Adrenal gland (tissue), 12 donors: Measurements from ENCODE around the gene TEX2. TPM values are rescaled to one million over a fixed set of nuclear protein-coding genes. Genes with fewer than 3 reads are reported as not detected.

Source experiments
- DNase-seq, 7 donors: peaks; one replicate each; pipeline ENCODE4 v3.0.0-alpha.2; 2019 to 2020
- H3K27ac ChIP-seq, 5 donors: fragments of 200-600 bp; sonication (generic) in 4 of 5; 1 replicate in 3 of 5; 2 replicates in 2 of 5; pipeline versions ENCODE4 v1.5.1 to v1.8.0; 2016 to 2020; ENCODE audit warnings: mild to moderate bottlenecking in 1 of 5
- H3K27me3 ChIP-seq: fragments of 200-600 bp; 2 replicates; pipeline ENCODE4 v1.8.0; 2021
- H3K36me3 ChIP-seq, 2 donors: fragments of 200-600 bp; replicated peaks in 1 of 2; 1 replicate in 1 of 2; 2 replicates in 1 of 2; pipeline versions ENCODE4 v1.5.1 to v1.8.0; 2018 to 2022
- H3K4me1 ChIP-seq, 2 donors: fragments of 200-600 bp; replicated peaks in 1 of 2; 1 replicate in 1 of 2; 2 replicates in 1 of 2; pipeline versions ENCODE4 v1.5.1 to v1.8.0; 2018 to 2021
- H3K4me3 ChIP-seq, 4 donors: fragments of 200-600 bp; sonication (generic) in 3 of 4; one replicate each; pipeline ENCODE4 v1.5.1; 2016 to 2018
- H3K9me3 ChIP-seq, 3 donors: fragments of 200-600 bp; sonication (generic) in 1 of 3; replicated peaks in 1 of 3; 1 replicate in 2 of 3; 2 replicates in 1 of 3; pipeline versions ENCODE4 v1.5.1 to v1.8.0; 2016 to 2021
- POLR2A ChIP-seq, 2 donors: fragments of 450-650 bp; IDR thresholded peaks; one replicate each; pipeline ENCODE4 v1.6.1; 2017; ENCODE audit warnings: antibody characterized with exemption in 2 of 2, mild to moderate bottlenecking in 2 of 2, moderate library complexity in 1 of 2
- WGBS, 4 donors: extraction: QIAGEN DNeasy Blood & Tissue Kit in 2 of 4; methylation state at CpG; one replicate each; pipeline versions ENCODE4 v1.1.5 to v1.1.7; 2013 to 2017; 5-methylcytosine and 5-hydroxymethylcytosine counted together
- intact Hi-C, 2 donors: fragments of 100-400 bp; cut with DNase I; formaldehyde crosslinking; loops; one replicate each; pipeline versions ENCODE4 v1.14.1 to v1.15.0; 2022 to 2023
- polyA plus RNA-seq, 3 donors: library from polyadenylated mRNA; stranded (reverse); fragments of 200-250 nt in 2 of 3; fragments of 350-450 nt in 1 of 3; fragmentation: Illumina TruSeq in 1 of 3; extraction: RNeasy Lipid Tissue Mini Kit (QIAGEN cat#74804) in 1 of 3; gene quantifications; one replicate each; pipeline ENCODE4 v1.2.3, GENCODE V29; 2013 to 2014
- total RNA-seq, 9 donors: library from RNA; depleted of rRNA in 4 of 9; stranded (reverse); fragments of >200 nt in 4 of 9; fragments of 120-200 nt in 1 of 9; fragmentation: NEBNext Ultra II Directional in 1 of 9; extraction: Animal tissue kit (Norgen Biotek cat#: 25700) in 1 of 9; gene quantifications; one replicate each; pipeline versions ENCODE4 v1.1.0 to v1.2.4, GENCODE V29; 2013 to 2023
- TF ChIP-seq, protein P1 (sequence below), 6 experiments: fragments of 450-650 bp in 4 of 6; fragments of 200-600 bp in 2 of 6; sonication (generic) in 1 of 6; IDR thresholded peaks; 1 replicate in 5 of 6; 2 replicates in 1 of 6; pipeline versions ENCODE4 v1.5.1 to v1.8.0; 2016 to 2021; ENCODE audit warnings: antibody characterized with exemption in 6 of 6, mild to moderate bottlenecking in 2 of 6, moderate library complexity in 1 of 6
- donor health status: healthy with polysubstance abuse.
- donor health status: Bipolar disorder and iron deficiency.
- donor health status: DM: yes; HTN: yes; CAD: no.
- donor health status: DM: no; HTN: no; CAD: no.
- donor health status: DM: no; HTN: no; CAD: no.
- donor health status: DM: yes; HTN: yes; CAD: no.

The TEX2 gene
- total and polyA plus RNA-seq, 12 donors = 12.0 to 91.5 (median 62.5) TPM

DNA sequence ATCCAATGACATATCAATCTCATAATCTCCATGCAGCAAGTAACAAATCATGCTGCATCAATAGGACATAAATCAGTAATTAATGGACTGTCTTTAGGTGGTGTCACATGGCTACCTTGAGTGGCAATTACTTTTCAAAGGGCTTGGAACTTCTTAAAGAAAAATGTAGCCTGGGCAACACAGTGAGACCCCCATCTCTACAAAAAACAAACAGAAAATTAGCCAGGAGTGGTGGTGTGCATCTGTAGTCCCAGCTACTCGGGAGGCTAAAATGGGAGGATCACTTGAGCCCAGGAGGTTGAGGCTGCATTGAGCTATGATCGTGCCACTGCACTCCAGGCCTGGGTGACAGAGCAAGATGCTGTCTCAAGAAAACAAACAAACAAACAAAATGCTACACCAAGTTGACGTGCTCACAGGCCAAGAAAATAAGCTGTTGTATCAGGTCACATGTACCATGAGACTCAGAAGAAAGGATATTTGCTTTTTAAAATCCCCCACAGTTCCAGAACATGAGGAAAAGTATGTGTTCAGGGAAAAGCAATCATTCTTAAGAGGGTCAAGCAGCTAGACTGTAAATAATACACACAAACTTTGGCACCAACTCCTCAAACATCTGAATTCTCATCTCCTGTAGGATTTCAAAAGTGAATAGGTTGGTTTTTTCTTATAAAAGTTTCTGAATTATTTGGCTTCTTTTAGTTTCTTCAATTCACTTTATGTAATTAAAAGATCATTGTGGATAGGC is 109.3 kb downstream of the TEX2 start:
- peaks cover 21 to 46% of the 10 kb centered on the region in 2 donors for H3K4me1 ChIP-seq
- no peaks in the 10 kb centered on the region for H3K9me3 ChIP-seq
- peak in 3 of 7 donors; percentile 8 to 42 (median 11) for DNase-seq
- H3K27ac ChIP-seq = peak overlapping the region in 1 of 5 donors; percentile 92
- H3K4me3 ChIP-seq = no peak overlapping the region
- no peak for TF ChIP-seq POLR2A (IDR thresholded peaks at IDR 0.05)
- TF ChIP-seq, protein P1, sequence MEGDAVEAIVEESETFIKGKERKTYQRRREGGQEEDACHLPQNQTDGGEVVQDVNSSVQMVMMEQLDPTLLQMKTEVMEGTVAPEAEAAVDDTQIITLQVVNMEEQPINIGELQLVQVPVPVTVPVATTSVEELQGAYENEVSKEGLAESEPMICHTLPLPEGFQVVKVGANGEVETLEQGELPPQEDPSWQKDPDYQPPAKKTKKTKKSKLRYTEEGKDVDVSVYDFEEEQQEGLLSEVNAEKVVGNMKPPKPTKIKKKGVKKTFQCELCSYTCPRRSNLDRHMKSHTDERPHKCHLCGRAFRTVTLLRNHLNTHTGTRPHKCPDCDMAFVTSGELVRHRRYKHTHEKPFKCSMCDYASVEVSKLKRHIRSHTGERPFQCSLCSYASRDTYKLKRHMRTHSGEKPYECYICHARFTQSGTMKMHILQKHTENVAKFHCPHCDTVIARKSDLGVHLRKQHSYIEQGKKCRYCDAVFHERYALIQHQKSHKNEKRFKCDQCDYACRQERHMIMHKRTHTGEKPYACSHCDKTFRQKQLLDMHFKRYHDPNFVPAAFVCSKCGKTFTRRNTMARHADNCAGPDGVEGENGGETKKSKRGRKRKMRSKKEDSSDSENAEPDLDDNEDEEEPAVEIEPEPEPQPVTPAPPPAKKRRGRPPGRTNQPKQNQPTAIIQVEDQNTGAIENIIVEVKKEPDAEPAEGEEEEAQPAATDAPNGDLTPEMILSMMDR (IDR thresholded peaks at IDR 0.05) = no peak
- H3K27me3 ChIP-seq = no peaks in the 10 kb centered on the region
- H3K36me3 ChIP-seq = peaks cover 0 to 8% of the 10 kb centered on the region in 2 donors
- 81 to 90% (median 87%) methylated on average over 3 of the region's 3 CpGs for WGBS, 4 donors
- intact Hi-C loops = loop anchor here in 1 of 2 donors (10.0 kb wide), 1 partner anchor 121 kb away; no protein-coding TSS in a partner anchor

DNA sequence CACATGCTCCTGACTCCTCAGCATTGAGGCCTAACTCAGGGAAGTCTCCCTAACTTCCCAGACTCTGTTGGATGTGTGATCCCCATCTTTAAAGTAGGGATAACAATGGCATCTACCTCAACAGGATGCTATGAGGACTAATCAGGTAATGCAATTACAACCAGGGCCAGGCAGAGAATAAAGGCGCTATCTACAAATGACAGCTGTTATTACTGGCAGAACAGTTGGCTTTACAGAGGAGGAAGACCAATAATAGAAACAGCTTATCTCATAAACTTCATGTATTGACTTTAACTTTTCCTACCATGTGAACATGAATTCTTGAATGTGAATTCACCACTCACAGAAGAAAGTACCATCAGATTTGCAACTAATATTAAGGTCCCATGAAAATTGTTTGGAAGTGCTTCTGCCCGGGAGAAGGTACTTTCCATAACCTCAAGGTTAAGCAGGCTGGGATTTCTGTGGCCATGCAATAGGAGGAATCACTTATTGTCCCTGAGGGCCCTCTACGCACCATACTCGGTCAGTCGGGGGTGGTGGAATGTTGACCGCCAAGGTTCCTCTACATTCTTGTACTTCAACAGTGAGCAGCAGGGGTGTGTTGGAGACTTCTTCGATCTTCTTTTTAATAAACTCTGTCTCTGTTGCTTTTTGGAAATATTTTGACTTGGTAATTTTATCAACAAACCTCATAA is 110.5 kb downstream of the TEX2 start:
- Histone ChIP-seq H3K4me1 (peaks cover 23 to 54% of the 10 kb centered on the region in 2 donors), H3K36me3 (peaks cover 0 to 14% of the 10 kb centered on the region in 2 donors), H3K4me3 (no peak overlapping the region), H3K27me3 (no peaks in the 10 kb centered on the region), H3K9me3 (no peaks in the 10 kb centered on the region), H3K27ac (no peak overlapping the region)
- TF ChIP-seq, protein P1 (IDR thresholded peaks at IDR 0.05) = no peak
- TF ChIP-seq POLR2A (IDR thresholded peaks at IDR 0.05) = no peak
- intact Hi-C loops = loop anchor here in 1 of 2 donors (10.0 kb wide), 1 partner anchor 122 kb away; no protein-coding TSS in a partner anchor
- peak in 3 of 7 donors; percentile 16 to 43 (median 18) for DNase-seq
- WGBS, 4 donors = 80 to 87% (median 85%) methylated on average over 7 of the region's 7 CpGs

DNA sequence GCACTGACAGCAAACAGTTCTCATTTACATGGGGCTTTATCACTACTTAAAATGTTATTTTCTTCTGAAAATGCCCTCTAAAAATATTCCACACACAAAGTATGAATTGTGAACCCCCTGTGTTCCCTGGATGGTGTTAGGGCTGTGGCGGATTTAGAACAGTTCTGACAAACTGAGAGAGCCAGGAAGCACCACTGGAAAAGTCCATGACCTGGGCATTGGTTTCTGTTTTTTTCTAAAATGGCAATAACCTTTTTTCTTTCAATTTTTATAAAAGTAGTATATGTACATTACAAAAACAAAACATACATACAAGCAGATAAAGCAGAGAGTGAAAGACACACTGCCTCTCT is 112.1 kb downstream of the TEX2 start:
- H3K4me3 ChIP-seq = no peak overlapping the region
- peak overlapping the region; percentile 37 to 84 (median 61) for H3K27ac ChIP-seq
- peak in 1 of 7 donors; percentile 7 for DNase-seq
- H3K4me1 ChIP-seq = peaks cover 25 to 54% of the 10 kb centered on the region in 2 donors
- no peaks in the 10 kb centered on the region for H3K27me3 ChIP-seq
- intact Hi-C loops = loop anchor here in 1 of 2 donors (10.0 kb wide), 1 partner anchor 124 kb away; no protein-coding TSS in a partner anchor
- no peaks in the 10 kb centered on the region for H3K9me3 ChIP-seq
- WGBS, 4 donors = 94 to 100% (median 96%) methylated on average over 1 of the region's 1 CpG
- H3K36me3 ChIP-seq = peaks cover 0 to 14% of the 10 kb centered on the region in 2 donors
- TF ChIP-seq, protein P1 (IDR thresholded peaks at IDR 0.05) = no peak
- no peak for TF ChIP-seq POLR2A (IDR thresholded peaks at IDR 0.05)
